ENCODE data around the gene MYT1. TPM values are rescaled to one million over a fixed set of nuclear protein-coding genes. Genes with fewer than 3 reads are reported as not detected.

Gene MYT1
- polyA plus RNA-seq, 1 donor from 2014 or later: 35.8 TPM

- Histone ChIP-seq H4K20me1 (ENCODE audit: insufficient read depth) (no peaks in the 10 kb centered on the region), H3K9ac (ENCODE audit: low read length) (no peak overlapping the region), H3K27ac (ENCODE audit: low read length) (no peak overlapping the region), H3K4me3 (ENCODE audit: low read length) (no peak overlapping the region), H3F3A (ENCODE audit: insufficient read depth, low read length, poor library complexity, severe bottlenecking) (no peaks in the 10 kb centered on the region), H3K4me2 (ENCODE audit: low read length) (no peak overlapping the region), H2AFZ (ENCODE audit: low read depth, low read length) (no peak overlapping the region), H3K9me3 (ENCODE audit: low read length) (no peaks in the 10 kb centered on the region), H3K9me2 (ENCODE audit: insufficient read depth, low read length) (no peaks in the 10 kb centered on the region), H3K27me3 (ENCODE audit: insufficient read depth, low read depth, low read length) (no peaks in the 10 kb centered on the region), H3K79me2 (replicated peaks; ENCODE audit: insufficient read depth, low read length) (no peaks in the 10 kb centered on the region), H3K36me3 (ENCODE audit: insufficient read depth, low read length) (no peaks in the 10 kb centered on the region)
- TF ChIP-seq TAF1 (IDR thresholded peaks at IDR 0.05; ENCODE audit: low read depth): no peak
- no peak for TF ChIP-seq MXI1 (conservative IDR thresholded peaks at IDR 0.05; ENCODE audit: poor library complexity, severe bottlenecking)
- no peak for TF ChIP-seq SMC3 (conservative IDR thresholded peaks at IDR 0.05; ENCODE audit: poor library complexity)
- TF ChIP-seq EP300 (conservative IDR thresholded peaks at IDR 0.05; ENCODE audit: poor library complexity, severe bottlenecking): no peak
- no peak for TF ChIP-seq EZH2 (IDR thresholded peaks at IDR 0.05; ENCODE audit: borderline replicate concordance, insufficient read depth, low read length, poor library complexity, severe bottlenecking)
- no peak for TF ChIP-seq POLR2AphosphoS5 (IDR thresholded peaks at IDR 0.05)
- no peak for TF ChIP-seq RAD21 (conservative IDR thresholded peaks at IDR 0.05)
These were observed 102.7 kb downstream of the MYT1 start for GRCh38 chr20:64266988-64267387.

GRCh38 chr20:64268174-64268573 lies 103.9 kb downstream of the MYT1 start:
- H4K20me1 ChIP-seq (ENCODE audit: insufficient read depth): no peaks in the 10 kb centered on the region
- no peak overlapping the region for H3K27ac ChIP-seq (ENCODE audit: low read length)
- TF ChIP-seq TAF1 (IDR thresholded peaks at IDR 0.05; ENCODE audit: low read depth) (no peak), CTCF (IDR thresholded peaks at IDR 0.05; ENCODE audit: poor library complexity, severe bottlenecking) (no peak), SMC3 (conservative IDR thresholded peaks at IDR 0.05; ENCODE audit: poor library complexity) (no peak), REST (IDR thresholded peaks at IDR 0.05; ENCODE audit: borderline replicate concordance) (no peak), MXI1 (conservative IDR thresholded peaks at IDR 0.05; ENCODE audit: poor library complexity, severe bottlenecking) (no peak), POLR2AphosphoS5 (IDR thresholded peaks at IDR 0.05) (no peak), EZH2 (IDR thresholded peaks at IDR 0.05; ENCODE audit: borderline replicate concordance, insufficient read depth, low read length, poor library complexity, severe bottlenecking) (no peak), EP300 (conservative IDR thresholded peaks at IDR 0.05; ENCODE audit: poor library complexity, severe bottlenecking) (no peak), RAD21 (conservative IDR thresholded peaks at IDR 0.05) (no peak)
- H3K27me3 ChIP-seq (ENCODE audit: insufficient read depth, low read depth, low read length): no peaks in the 10 kb centered on the region
- H3K79me2 ChIP-seq (replicated peaks; ENCODE audit: insufficient read depth, low read length): no peaks in the 10 kb centered on the region
- no peaks in the 10 kb centered on the region for H3K36me3 ChIP-seq (ENCODE audit: insufficient read depth, low read length)
- no peak overlapping the region for H3K9ac ChIP-seq (ENCODE audit: low read length)
- H2AFZ ChIP-seq (ENCODE audit: low read depth, low read length): no peak overlapping the region
- H3K9me3 ChIP-seq (ENCODE audit: low read length): no peaks in the 10 kb centered on the region
- H3K4me3 ChIP-seq (ENCODE audit: low read length): no peak overlapping the region
- no peaks in the 10 kb centered on the region for H3F3A ChIP-seq (ENCODE audit: insufficient read depth, low read length, poor library complexity, severe bottlenecking)
- H3K9me2 ChIP-seq (ENCODE audit: insufficient read depth, low read length): no peaks in the 10 kb centered on the region
- H3K4me2 ChIP-seq (ENCODE audit: low read length): no peak overlapping the region

Data from neural cell (in vitro differentiated cells).